Neural progenitor cell (in vitro differentiated cells): ENCODE data around the gene PLSCR2.

Source experiments
- CTCF ChIP-seq: fragments of 200-600 bp; sonication (generic); IDR thresholded peaks from 2 replicates; pipeline ENCODE4 v1.5.1; 2017; ENCODE audit warnings: antibody characterized with exemption, mild to moderate bottlenecking
- EZH2 ChIP-seq: fragments of 200-600 bp; sonication (generic); IDR thresholded peaks from 2 replicates; pipeline ENCODE4 v1.6.1; 2017; ENCODE audit warnings: antibody characterized with exemption, mild to moderate bottlenecking, moderate library complexity

DNA sequence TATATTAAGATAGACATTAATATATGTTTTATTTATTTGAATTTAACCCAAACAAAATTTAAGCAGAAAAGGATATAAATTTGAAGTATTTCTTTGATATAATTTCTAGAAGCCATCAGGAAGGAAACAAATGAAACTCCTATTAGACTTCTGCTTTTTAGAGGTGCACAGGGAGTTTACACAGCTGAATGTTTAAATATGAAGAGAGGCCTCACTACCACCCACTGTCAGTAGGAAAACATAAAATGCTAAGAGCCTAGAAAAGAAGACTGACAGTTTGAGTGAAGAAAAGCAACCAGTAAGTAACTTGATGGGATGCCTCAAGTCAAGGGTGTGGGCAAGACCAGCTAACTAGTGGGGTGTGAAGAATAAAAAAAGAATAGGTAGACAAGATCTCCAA lies 19.7 kb downstream of the PLSCR2 start:
- no peak for TF ChIP-seq CTCF
- TF ChIP-seq EZH2: no peak
